Activated T-cell treated with anti-CD3 and anti-CD28 coated beads for 48 hours (primary cell): Measurements from ENCODE around the gene CDH9.

Experiments
- DNase-seq: peaks from one replicate; pipeline ENCODE4 v3.0.0-alpha.2; 2020; ENCODE audit warnings: low read depth

Gene CDH9, protein sequence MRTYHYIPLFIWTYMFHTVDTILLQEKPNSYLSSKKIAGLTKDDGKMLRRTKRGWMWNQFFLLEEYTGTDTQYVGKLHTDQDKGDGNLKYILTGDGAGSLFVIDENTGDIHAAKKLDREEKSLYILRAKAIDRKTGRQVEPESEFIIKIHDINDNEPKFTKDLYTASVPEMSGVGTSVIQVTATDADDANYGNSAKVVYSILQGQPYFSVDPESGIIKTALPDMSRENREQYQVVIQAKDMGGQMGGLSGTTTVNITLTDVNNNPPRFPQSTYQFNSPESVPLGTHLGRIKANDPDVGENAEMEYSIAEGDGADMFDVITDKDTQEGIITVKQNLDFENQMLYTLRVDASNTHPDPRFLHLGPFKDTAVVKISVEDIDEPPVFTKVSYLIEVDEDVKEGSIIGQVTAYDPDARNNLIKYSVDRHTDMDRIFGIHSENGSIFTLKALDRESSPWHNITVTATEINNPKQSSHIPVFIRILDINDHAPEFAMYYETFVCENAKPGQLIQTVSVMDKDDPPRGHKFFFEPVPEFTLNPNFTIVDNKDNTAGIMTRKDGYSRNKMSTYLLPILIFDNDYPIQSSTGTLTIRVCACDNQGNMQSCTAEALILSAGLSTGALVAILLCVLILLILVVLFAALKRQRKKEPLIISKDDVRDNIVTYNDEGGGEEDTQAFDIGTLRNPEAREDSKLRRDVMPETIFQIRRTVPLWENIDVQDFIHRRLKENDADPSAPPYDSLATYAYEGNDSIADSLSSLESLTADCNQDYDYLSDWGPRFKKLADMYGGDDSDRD

GRCh38 chr5:27038476-27038875 lies at the start of gene CDH9:
CDH9 (minus strand) TSS chr5:27038586; CDS start chr5:26988333, 50,253 bp downstream.
- DNase-seq = no peak

DNA sequence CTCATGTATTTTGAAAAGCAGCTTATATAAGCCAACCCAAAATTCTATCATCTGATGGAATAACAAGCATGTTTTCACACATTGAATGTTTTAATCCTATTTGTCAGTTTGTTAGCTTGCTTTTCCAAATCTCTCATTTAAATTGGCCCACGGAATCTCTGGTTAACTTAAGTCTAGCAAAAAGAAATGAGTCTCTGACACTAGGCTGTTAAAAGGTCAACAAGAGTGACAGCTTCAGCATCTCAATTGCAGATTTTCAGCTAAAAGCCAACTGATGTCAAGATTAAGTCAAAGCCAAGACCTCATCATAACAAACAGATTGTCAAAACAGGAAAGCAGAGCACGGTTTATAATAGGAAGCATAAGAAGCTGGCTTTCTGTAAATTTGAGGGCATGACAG lies 49.4 kb upstream of the CDH9 start:
- no peak for DNase-seq

- no peak for DNase-seq
Observed at GRCh38 chr5:27083449-27084415, 45.3 kb upstream of the CDH9 start.

DNA sequence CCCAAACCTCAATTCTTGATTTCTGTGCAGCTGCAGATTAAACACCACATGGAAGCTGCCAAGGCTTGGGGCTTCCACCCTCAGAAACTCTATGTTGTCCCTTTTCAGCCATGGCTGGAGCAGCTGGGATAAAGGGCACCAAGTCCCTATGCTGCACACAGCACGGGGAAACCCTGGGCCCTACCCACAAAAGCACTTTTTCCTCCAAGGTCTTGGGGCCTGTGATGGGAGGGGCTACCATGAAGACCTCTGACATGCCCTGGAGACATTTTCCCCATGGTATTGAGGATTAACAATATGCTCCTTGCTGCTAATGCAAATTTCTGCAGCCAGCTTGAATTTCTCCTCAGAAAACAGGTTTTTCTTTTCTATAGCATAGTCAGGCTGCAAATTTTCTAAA lies 41.8 kb upstream of the CDH9 start:
- DNase-seq = no peak

DNA sequence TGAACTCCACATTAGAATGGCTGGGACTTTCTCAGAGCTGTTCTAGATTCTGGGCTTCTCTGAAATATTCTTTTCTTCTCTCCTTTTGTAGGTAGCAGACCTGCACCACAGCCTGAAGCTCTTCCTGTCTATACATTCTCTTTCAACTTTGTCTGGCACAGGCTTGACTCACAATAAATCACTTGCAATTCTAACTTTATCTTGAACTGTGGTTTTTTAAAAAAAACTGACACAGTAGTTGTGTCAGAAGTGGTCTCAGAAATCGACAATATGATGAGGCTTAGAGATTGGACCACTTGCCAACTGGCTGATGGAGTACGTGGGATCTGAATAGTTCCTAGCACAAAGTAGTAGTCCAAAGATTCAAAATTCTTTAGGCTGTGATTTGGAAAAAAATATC lies 24.1 kb upstream of the CDH9 start:
- DNase-seq = no peak

GRCh38 chr5:27048510-27048909 lies 10.1 kb upstream of the CDH9 start:
- DNase-seq = no peak

GRCh38 chr5:27041372-27041771 lies 3.0 kb upstream of the CDH9 start:
- DNase-seq = no peak

DNA sequence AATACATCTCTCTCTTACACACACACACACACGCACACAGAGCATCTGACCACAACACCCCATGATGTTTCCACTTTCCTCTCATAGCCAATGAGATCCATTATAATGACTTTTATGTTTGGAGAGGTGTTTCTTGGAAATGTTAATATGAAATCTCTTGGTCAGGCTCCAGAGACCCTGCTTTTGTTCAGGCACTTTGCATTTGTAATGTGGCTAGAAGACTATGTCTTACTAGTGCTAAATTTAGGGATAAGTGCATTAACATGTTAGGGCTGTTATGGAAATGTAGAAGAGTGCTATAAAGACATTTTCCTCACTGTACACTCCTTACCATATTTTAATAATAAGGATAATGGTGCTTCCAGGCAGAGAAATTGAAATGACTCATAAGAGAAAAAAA lies 3.8 kb downstream of the CDH9 start:
- DNase-seq = no peak

GRCh38 chr5:27026801-27027200 lies 11.6 kb downstream of the CDH9 start:
- no peak for DNase-seq

DNA sequence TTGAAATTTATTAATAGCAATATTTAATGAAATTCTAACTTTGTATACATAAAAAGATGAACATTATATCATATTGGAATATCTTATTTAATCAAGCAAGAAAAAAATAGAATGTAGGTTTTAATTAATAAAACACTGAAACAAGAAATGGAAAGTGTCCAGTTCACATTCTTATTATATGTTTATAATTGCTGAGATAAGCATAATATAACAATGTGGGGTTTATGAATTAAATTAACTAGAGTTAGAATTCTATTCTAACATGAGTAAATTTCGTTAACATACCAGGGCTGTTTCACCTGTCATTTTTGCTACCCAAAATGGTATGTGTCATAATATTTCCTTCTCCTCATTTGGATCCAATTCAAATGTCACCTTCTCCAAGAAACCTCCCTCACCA lies 12.3 kb downstream of the CDH9 start:
- DNase-seq = no peak

DNA sequence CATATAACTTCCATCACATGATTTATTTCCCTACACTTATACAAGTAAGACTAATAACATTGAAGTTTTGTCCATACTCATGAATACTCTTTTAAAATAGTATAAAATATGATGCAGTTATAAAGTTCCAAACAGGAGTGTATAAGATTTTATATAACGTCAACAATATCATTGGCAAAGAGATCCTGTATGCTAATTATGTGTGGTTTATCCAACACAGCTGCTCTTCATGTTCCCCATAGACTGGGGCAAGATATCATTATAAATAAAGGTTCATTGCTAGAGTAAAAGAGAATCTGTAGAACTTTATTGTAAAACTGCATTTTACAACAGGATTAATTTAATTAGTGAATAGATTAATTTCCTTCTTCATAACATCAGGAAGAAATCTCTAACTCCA lies 16.9 kb downstream of the CDH9 start:
- no peak for DNase-seq

GRCh38 chr5:27020973-27021372 lies 17.4 kb downstream of the CDH9 start:
- no peak for DNase-seq

- DNase-seq = no peak
Observed at GRCh38 chr5:27015758-27016157, 22.6 kb downstream of the CDH9 start.

GRCh38 chr5:27011274-27011673 lies 27.1 kb downstream of the CDH9 start:
- DNase-seq = no peak

GRCh38 chr5:27010646-27011045 lies 27.7 kb downstream of the CDH9 start:
- no peak for DNase-seq

DNA sequence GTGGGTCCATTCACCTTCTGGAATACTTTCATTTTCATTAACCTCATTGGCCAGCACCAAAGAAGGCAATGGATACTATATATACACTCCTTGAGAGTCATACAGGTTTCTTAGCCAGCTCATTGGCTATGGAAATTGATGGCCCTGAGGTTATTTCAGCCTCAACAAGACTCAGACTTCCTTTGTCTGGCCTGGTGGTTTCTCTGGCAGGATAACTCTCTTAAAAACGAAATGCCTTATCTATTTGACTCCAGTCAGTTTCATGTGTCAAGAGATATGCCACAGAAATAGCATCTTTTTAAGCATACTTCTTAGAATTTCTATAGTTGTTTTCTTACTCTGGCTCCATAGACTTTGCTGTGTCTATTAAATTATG lies 28.9 kb downstream of the CDH9 start:
- no peak for DNase-seq

DNA sequence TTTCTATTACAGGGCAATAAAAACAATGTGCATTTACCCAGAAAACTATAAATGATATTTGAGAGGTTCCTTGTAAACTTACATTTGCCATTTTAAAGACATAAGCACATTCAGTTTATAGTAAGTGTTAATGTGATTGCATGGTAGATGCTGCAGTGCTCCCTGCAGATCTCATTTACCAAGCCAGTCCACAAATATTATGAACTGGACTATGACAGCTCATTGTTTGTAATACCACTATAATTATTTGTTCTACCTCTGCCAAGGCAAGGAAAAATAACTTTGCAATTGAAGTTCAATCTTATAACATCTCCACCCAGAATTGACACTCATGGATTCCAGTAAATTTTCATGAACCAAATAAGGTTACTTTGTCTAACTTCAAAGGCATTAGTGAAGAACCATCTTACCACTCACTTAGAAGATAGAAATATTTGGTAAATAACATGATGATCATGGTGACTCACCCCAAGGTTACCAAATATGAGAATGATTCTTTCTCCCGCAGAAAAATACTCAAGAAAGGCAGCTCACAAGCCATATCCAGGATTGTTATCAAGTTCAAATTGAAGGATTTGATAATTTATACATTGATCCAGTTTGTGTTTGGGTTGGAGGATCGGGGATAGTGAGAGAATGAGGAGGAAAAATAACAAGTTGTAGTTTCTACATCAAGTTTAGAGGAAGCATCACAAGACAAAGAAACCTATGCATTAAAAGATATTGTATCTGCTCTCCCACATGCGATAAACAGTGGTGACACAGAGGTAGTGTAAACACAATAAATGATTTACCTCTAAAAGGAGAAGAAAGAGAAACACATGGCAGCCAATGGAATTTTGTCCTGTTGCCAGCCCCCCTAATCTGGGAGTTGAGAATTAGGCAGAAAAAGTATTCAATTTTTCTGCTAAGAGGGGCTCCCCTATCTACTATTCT lies 29.5 kb downstream of the CDH9 start:
- DNase-seq = no peak

- DNase-seq = no peak
Observed at GRCh38 chr5:27007121-27007520, 31.3 kb downstream of the CDH9 start.

- DNase-seq = no peak
Observed at GRCh38 chr5:26986985-26987384, 51.4 kb downstream of the CDH9 start.

- DNase-seq = no peak
Observed at GRCh38 chr5:26981750-26982149, 56.6 kb downstream of the CDH9 start.

- DNase-seq = no peak
Observed at GRCh38 chr5:26959290-26959689, 79.1 kb downstream of the CDH9 start.
